RWPE2 (cell line): Measurements from ENCODE around the gene PRDM16.
A peak's percentile ranks its signal among the peaks of the same experiment; 100 is the strongest.

Experiments
- ATAC-seq: fragments of 200-7000 bp; cut with Tn5 transposase; 3 replicates; pipeline ENCODE4 v1.9.1; 2021; ENCODE audit warnings: low read depth
- DNase-seq: peaks from one replicate; pipeline ENCODE4 v3.0.0-alpha.2; 2020; ENCODE audit warnings: low spot score
- H3K27ac ChIP-seq: fragments of 450-650 bp; 2 replicates; pipeline ENCODE4 v1.5.1; 2017; ENCODE audit warnings: mild to moderate bottlenecking; ENCODE audit not compliant: poor library complexity, severe bottlenecking
- H3K27me3 ChIP-seq: fragments of 250-450 bp; sonication (Bioruptor Pico); 2 replicates; pipeline ENCODE4 v1.5.1; 2021; ENCODE audit warnings: mild to moderate bottlenecking, moderate library complexity; ENCODE audit not compliant: insufficient read depth, poor library complexity, severe bottlenecking
- H3K36me3 ChIP-seq: fragments of 250-450 bp; sonication (Bioruptor Pico); 2 replicates; pipeline ENCODE4 v1.5.1; 2020; ENCODE audit warnings: low read depth, mild to moderate bottlenecking, moderate library complexity
- H3K4me1 ChIP-seq: fragments of 250-450 bp; sonication (Bioruptor Pico); 2 replicates; pipeline ENCODE4 v1.5.1; 2021; ENCODE audit warnings: mild to moderate bottlenecking, moderate library complexity; ENCODE audit not compliant: insufficient read depth, poor library complexity, severe bottlenecking
- H3K4me3 ChIP-seq: fragments of 250-450 bp; sonication (Bioruptor Pico); 2 replicates; pipeline ENCODE4 v1.5.1; 2021; ENCODE audit warnings: mild to moderate bottlenecking, moderate library complexity; ENCODE audit not compliant: severe bottlenecking
- H3K9me3 ChIP-seq: fragments of 250-450 bp; sonication (Bioruptor Pico); 2 replicates; pipeline ENCODE4 v1.5.1; 2021; ENCODE audit warnings: mild to moderate bottlenecking, moderate library complexity; ENCODE audit not compliant: severe bottlenecking
- CTCF ChIP-seq: fragments of 450-650 bp; IDR thresholded peaks from one replicate; pipeline ENCODE4 v1.5.1; 2017; ENCODE audit warnings: mild to moderate bottlenecking, moderate library complexity; ENCODE audit not compliant: poor library complexity, severe bottlenecking

The PRDM16 gene

GRCh38 chr1:3483380-3483779 is 414.4 kb downstream of the PRDM16 start:
- TF ChIP-seq CTCF = no peak
- no peaks in the 10 kb centered on the region for H3K27me3 ChIP-seq
- no peak overlapping the region for H3K4me3 ChIP-seq
- peak overlapping the region; percentile 71 for H3K27ac ChIP-seq
- DNase-seq (no peak), ATAC-seq (no peak)
- H3K9me3 ChIP-seq = peaks cover 5% of the 10 kb centered on the region
- no peaks in the 10 kb centered on the region; the same call in 1 of the 2 replicates for H3K36me3 ChIP-seq
- peaks cover 15% of the 10 kb centered on the region for H3K4me1 ChIP-seq

- no peak overlapping the region for H3K4me3 ChIP-seq
- peak overlapping the region; percentile 71 for H3K27ac ChIP-seq
- H3K4me1 ChIP-seq = peaks cover 15% of the 10 kb centered on the region
- TF ChIP-seq CTCF = peak; percentile 89
- H3K9me3 ChIP-seq = peaks cover 7% of the 10 kb centered on the region
- ATAC-seq (peak; percentile 43), DNase-seq (no peak)
- H3K27me3 ChIP-seq = no peaks in the 10 kb centered on the region
- no peaks in the 10 kb centered on the region for H3K36me3 ChIP-seq
Observed at GRCh38 chr1:3483801-3484444, 414.9 kb downstream of the PRDM16 start.

GRCh38 chr1:3485016-3485415 is 416.0 kb downstream of the PRDM16 start:
- no peak for ATAC-seq
- Histone ChIP-seq H3K9me3 (peaks cover 7% of the 10 kb centered on the region), H3K36me3 (no peaks in the 10 kb centered on the region), H3K27ac (no peak overlapping the region), H3K4me3 (no peak overlapping the region), H3K4me1 (peaks cover 15% of the 10 kb centered on the region), H3K27me3 (no peaks in the 10 kb centered on the region)
- TF ChIP-seq CTCF = no peak
- no peak for DNase-seq
